Sigmoid colon (tissue), 7 donors: ENCODE measurements around the gene ADAMTS2. TPM values are rescaled to one million over a fixed set of nuclear protein-coding genes. Genes with fewer than 3 reads are reported as not detected.

Experiments
- DNase-seq: peaks from one replicate; pipeline ENCODE4 v3.0.0-alpha.2; 2019
- H3K27ac ChIP-seq, 4 donors: fragments of 200-600 bp; sonication (generic); one replicate each; pipeline ENCODE4 v1.5.1; 2016 to 2019; ENCODE audit warnings: mild to moderate bottlenecking in 1 of 4
- H3K27me3 ChIP-seq, 3 donors: fragments of 200-600 bp; sonication (generic); one replicate each; pipeline ENCODE4 v1.5.1; 2019; ENCODE audit warnings: mild to moderate bottlenecking in 1 of 3
- H3K36me3 ChIP-seq, 4 donors: fragments of 200-600 bp; sonication (generic); one replicate each; pipeline ENCODE4 v1.5.1; 2016 to 2019
- H3K4me1 ChIP-seq, 4 donors: fragments of 200-600 bp; sonication (generic); one replicate each; pipeline ENCODE4 v1.5.1; 2017 to 2019
- H3K4me3 ChIP-seq, 4 donors: fragments of 200-600 bp; sonication (generic); one replicate each; pipeline ENCODE4 v1.5.1; 2017 to 2019; ENCODE audit warnings: mild to moderate bottlenecking in 2 of 4, moderate library complexity in 1 of 4
- H3K9me3 ChIP-seq, 4 donors: fragments of 200-600 bp in 3 of 4; sonication (generic) in 3 of 4; one replicate each; pipeline versions ENCODE4 v1.5.1 to v1.6.1; 2013 to 2019
- EP300 ChIP-seq, 4 donors: sonication (generic); formaldehyde crosslinking; IDR thresholded peaks; one replicate each; pipeline ENCODE4 v1.6.1; 2017; ENCODE audit warnings: antibody characterized with exemption in 4 of 4
- POLR2A ChIP-seq, 2 donors: fragments of 450-650 bp; IDR thresholded peaks; one replicate each; pipeline ENCODE4 v1.6.1; 2016; ENCODE audit warnings: antibody characterized with exemption in 2 of 2, mild to moderate bottlenecking in 2 of 2, moderate library complexity in 2 of 2
- POLR2AphosphoS5 ChIP-seq, 4 donors: sonication (generic); formaldehyde crosslinking; IDR thresholded peaks; one replicate each; pipeline ENCODE4 v1.6.1; 2017; ENCODE audit warnings: antibody characterized with exemption in 4 of 4
- WGBS, 2 donors: extraction: QIAGEN DNeasy Blood & Tissue Kit; methylation state at CpG; one replicate each; pipeline ENCODE4 v1.1.7; 2013; 5-methylcytosine and 5-hydroxymethylcytosine counted together
- intact Hi-C: fragments of 100-400 bp; cut with DNase I; formaldehyde crosslinking; loops from one replicate; pipeline ENCODE4 v1.15.1; 2023
- polyA plus RNA-seq, 3 donors: library from polyadenylated mRNA; stranded (reverse); fragments of 200-250 nt; gene quantifications; one replicate each; pipeline ENCODE4 v1.2.3, GENCODE V29; 2013
- total RNA-seq, 4 donors: library from RNA; depleted of rRNA; stranded (reverse); fragments of >200 nt; gene quantifications; one replicate each; pipeline ENCODE4 v1.1.0, GENCODE V29; 2016
- TF ChIP-seq, protein P1 (sequence below), 4 experiments: fragments of 450-650 bp in 3 of 4; fragments of 200-600 bp in 1 of 4; IDR thresholded peaks; one replicate each; pipeline ENCODE4 v1.5.1; 2016 to 2019; ENCODE audit warnings: antibody characterized with exemption in 4 of 4, mild to moderate bottlenecking in 3 of 4, moderate library complexity in 2 of 4
- donor health status: healthy with polysubstance abuse.
- donor health status: Bipolar disorder and iron deficiency.
- donor health status: healthy.

ADAMTS2 gene
- total and polyA plus RNA-seq, 7 donors, result 0.69 to 33.2 (median 9.2) TPM

DNA sequence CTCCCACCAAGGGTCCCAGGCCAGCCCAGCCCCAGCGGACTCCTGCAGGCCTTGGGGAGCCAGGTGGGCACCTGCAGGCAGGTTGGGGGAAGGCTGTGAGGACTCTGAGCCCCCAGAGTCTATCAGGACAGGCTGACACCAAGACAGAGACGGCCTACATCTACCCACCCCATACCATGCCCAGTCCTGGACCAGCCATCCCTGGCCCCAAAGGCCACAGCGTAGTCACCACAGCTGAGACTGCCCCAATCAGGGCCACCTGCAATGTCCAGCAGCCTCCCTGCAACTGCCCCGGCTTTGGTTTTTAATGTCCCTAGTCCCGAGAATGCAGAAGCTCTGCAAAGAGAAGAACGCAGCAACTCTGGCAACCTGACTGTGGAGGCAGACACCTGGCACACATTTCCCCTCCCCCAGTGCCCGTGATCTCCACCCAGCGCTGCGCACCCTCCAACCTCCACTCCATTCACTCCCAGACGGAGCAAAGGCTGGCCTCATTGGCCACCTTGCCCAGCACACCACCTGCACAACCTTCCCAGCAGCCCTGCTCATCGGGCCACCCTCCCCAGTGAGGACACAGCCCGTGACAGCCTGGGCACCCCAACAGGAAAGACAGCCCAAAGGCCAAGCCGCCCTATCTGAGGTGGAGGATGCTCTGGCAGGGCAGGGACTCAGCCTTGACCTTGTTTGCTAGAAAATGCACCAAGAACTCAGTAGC lies 14.9 kb downstream of the ADAMTS2 start:
- no peak overlapping the region for H3K27ac ChIP-seq
- intact Hi-C loops, result no loop called here
- no peaks in the 10 kb centered on the region for H3K9me3 ChIP-seq
- no peaks in the 10 kb centered on the region for H3K27me3 ChIP-seq
- TF ChIP-seq, protein P1, sequence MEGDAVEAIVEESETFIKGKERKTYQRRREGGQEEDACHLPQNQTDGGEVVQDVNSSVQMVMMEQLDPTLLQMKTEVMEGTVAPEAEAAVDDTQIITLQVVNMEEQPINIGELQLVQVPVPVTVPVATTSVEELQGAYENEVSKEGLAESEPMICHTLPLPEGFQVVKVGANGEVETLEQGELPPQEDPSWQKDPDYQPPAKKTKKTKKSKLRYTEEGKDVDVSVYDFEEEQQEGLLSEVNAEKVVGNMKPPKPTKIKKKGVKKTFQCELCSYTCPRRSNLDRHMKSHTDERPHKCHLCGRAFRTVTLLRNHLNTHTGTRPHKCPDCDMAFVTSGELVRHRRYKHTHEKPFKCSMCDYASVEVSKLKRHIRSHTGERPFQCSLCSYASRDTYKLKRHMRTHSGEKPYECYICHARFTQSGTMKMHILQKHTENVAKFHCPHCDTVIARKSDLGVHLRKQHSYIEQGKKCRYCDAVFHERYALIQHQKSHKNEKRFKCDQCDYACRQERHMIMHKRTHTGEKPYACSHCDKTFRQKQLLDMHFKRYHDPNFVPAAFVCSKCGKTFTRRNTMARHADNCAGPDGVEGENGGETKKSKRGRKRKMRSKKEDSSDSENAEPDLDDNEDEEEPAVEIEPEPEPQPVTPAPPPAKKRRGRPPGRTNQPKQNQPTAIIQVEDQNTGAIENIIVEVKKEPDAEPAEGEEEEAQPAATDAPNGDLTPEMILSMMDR (IDR thresholded peaks at IDR 0.05), result no peak
- no peak for TF ChIP-seq POLR2A (IDR thresholded peaks at IDR 0.05)
- no peak for TF ChIP-seq POLR2AphosphoS5 (IDR thresholded peaks at IDR 0.05)
- TF ChIP-seq EP300 (IDR thresholded peaks at IDR 0.05), result no peak
- WGBS, 2 donors, result 79 to 87% methylated on average over 13 of the region's 13 CpGs
- DNase-seq, result peak; percentile 48
- no peak overlapping the region for H3K4me3 ChIP-seq
- H3K4me1 ChIP-seq, result peaks cover 0 to 28% (median 17%) of the 10 kb centered on the region in 4 donors
- H3K36me3 ChIP-seq, result no peaks in the 10 kb centered on the region

DNA sequence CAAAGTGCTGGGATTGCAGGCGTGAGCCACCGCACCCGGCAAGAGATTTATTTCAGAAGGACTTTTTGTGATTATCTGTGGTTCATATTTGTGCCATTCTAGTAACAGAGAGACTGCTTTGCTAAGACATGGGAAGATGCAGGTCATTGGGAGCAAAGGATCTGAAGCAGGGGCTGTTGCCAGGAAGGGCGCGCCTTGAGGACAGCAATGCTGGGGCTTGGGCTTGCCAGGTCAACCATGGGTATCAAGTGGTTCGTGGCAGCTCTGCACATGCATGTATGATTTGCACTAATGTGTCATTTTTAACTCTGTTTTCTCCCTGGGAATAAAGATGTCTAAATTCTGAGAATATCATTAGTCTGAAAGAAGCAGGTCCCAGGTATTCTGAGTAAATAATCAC lies 17.0 kb downstream of the ADAMTS2 start:
- intact Hi-C loops, result no loop called here
- no peak for TF ChIP-seq POLR2A (IDR thresholded peaks at IDR 0.05)
- TF ChIP-seq EP300 (IDR thresholded peaks at IDR 0.05), result no peak
- Histone ChIP-seq H3K36me3 (no peaks in the 10 kb centered on the region), H3K27ac (no peak overlapping the region), H3K4me3 (no peak overlapping the region), H3K27me3 (no peaks in the 10 kb centered on the region), H3K4me1 (peaks cover 0 to 28% (median 17%) of the 10 kb centered on the region in 4 donors), H3K9me3 (no peaks in the 10 kb centered on the region)
- WGBS, 2 donors, result 89 to 93% methylated on average over 6 of the region's 6 CpGs
- peak; percentile 49 for DNase-seq

DNA sequence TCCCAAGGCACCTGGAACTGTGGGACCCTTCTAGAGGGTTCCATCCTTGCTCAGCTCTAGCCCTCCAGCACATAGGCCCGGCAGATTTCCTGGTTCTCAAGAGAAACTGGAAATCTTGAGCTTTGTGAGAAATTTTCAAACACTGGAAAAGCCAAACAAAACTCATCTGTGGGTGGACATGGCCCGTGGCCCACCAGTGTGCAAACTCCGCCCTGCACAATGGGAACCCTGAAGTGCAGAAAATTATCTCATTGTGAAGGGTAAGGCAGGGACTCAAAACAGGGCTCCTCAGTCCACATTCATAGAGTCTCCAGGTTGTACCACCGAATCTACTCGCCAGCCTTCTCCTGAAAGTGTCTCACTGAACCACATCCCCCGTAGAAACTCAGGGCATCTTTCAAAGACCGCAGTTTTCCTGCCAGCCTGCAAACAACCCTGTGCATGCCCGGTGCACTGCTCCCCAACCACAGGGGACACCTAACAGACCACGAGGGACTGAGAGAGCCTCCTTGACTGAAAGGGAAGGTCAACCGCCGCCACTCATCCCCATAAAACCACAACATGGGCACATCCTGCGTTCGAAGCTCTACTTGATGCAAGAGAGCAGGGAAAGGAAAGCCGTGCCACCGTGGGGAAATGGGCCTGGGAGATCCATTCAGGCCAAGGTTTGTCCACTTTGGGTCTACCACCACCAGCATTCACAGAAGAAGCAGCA lies 18.1 kb downstream of the ADAMTS2 start:
- DNase-seq, result peak; percentile 64
- H3K27me3 ChIP-seq, result no peaks in the 10 kb centered on the region
- TF ChIP-seq POLR2AphosphoS5 (IDR thresholded peaks at IDR 0.05) (no peak), POLR2A (IDR thresholded peaks at IDR 0.05) (no peak), EP300 (IDR thresholded peaks at IDR 0.05) (no peak)
- TF ChIP-seq, protein P1 (IDR thresholded peaks at IDR 0.05), result no peak
- intact Hi-C loops, result no loop called here
- peak overlapping the region; percentile 39 to 68 (median 56) for H3K27ac ChIP-seq
- H3K4me1 ChIP-seq, result peaks cover 0 to 26% (median 14%) of the 10 kb centered on the region in 4 donors
- H3K36me3 ChIP-seq, result no peaks in the 10 kb centered on the region
- no peaks in the 10 kb centered on the region for H3K9me3 ChIP-seq
- H3K4me3 ChIP-seq, result no peak overlapping the region
- WGBS, 2 donors, result 82 to 85% methylated on average over 15 of the region's 15 CpGs

DNA sequence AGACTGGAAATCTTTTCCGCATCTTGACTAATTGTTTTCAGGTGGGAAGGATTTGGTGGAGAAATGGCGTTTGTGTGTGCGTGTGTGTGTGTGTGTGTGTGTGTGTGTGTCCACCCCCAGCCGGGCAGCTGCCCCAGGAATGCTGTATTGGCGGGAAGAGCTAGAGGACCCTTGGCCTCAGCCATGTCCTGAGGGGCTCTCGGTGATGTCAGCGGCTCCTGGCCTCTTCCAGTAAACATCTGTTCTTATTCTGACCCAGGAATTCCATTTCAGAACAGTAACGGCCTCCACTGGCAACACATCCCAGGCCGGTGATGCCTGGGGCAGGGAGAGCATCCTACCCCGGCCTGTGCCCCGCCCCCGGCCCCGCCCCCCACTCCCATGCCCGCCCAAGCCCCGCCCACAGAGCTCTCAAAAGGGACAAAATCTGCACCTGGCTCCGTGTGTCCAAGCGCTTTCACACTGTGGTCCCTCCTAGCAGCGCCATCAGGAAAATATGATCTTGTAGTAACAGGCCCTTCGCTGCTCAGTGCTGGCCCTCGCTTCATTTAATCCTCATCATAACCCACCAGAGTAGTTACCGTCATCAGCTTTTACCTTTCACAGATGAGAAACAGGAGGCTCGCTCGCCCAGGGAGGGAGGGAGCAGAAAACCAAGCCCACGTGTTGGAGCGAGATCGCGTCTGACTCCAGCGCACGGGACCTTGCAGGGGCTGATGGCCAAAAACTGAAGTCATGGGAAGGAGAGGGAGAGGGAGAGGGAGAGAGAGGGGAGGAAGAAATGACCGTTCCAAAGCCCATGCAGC lies 18.9 kb downstream of the ADAMTS2 start:
- peak overlapping the region; percentile 39 to 68 (median 56) for H3K27ac ChIP-seq
- H3K36me3 ChIP-seq, result no peaks in the 10 kb centered on the region
- peak; percentile 94 for DNase-seq
- H3K9me3 ChIP-seq, result no peaks in the 10 kb centered on the region
- 42 to 49% methylated on average over 30 of the region's 30 CpGs for WGBS, 2 donors
- TF ChIP-seq POLR2A (IDR thresholded peaks at IDR 0.05), result no peak
- TF ChIP-seq EP300 (IDR thresholded peaks at IDR 0.05), result peak in 1 of 4 donors; percentile 46
- TF ChIP-seq, protein P1 (IDR thresholded peaks at IDR 0.05), result no peak
- peak in 3 of 4 donors; percentile 26 to 71 (median 44) for TF ChIP-seq POLR2AphosphoS5 (IDR thresholded peaks at IDR 0.05)
- peaks cover 0 to 18% (median 7%) of the 10 kb centered on the region in 4 donors for H3K4me1 ChIP-seq
- intact Hi-C loops, result no loop called here
- no peak overlapping the region for H3K4me3 ChIP-seq
- no peaks in the 10 kb centered on the region for H3K27me3 ChIP-seq
